ENCODE data around the gene CFAP61.

DNA sequence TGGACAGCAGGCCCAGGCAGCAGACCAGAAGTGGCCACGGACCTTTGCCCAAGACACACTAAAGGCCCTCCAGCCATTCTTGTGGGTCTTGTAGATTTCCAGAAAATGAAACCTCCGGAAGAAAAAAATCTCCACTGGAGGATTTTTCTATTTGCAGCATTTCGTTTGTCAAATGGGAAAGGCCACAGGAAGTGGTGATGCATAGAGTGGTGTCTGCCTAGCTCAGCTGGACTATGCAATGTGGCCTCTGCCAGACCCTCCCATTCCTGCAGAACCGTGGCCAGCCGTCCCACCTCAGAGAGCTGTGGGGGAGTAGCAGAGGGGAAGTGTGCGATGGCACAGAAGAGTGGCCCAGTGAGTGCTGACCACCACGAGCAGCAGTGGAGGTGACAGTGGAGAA, 291.6 kb downstream of the CFAP61 start:
- no peak for TF ChIP-seq NRF1 (conservative IDR thresholded peaks at IDR 0.05 in 1 of 2, IDR thresholded peaks at IDR 0.05 in 1 of 2)
- TF ChIP-seq ZNF165 (CRISPR knock-in tag; IDR thresholded peaks at IDR 0.05; ENCODE audit: borderline replicate concordance) = no peak
- no peak for TF ChIP-seq U2AF1 (optimal IDR thresholded peaks at IDR 0.05; ENCODE audit: low read depth, low read length)
- TF ChIP-seq RFX5 (IDR thresholded peaks at IDR 0.05; ENCODE audit: low read depth, low read length) = no peak
- TF ChIP-seq, protein P1, sequence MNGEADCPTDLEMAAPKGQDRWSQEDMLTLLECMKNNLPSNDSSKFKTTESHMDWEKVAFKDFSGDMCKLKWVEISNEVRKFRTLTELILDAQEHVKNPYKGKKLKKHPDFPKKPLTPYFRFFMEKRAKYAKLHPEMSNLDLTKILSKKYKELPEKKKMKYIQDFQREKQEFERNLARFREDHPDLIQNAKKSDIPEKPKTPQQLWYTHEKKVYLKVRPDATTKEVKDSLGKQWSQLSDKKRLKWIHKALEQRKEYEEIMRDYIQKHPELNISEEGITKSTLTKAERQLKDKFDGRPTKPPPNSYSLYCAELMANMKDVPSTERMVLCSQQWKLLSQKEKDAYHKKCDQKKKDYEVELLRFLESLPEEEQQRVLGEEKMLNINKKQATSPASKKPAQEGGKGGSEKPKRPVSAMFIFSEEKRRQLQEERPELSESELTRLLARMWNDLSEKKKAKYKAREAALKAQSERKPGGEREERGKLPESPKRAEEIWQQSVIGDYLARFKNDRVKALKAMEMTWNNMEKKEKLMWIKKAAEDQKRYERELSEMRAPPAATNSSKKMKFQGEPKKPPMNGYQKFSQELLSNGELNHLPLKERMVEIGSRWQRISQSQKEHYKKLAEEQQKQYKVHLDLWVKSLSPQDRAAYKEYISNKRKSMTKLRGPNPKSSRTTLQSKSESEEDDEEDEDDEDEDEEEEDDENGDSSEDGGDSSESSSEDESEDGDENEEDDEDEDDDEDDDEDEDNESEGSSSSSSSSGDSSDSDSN (IDR thresholded peaks at IDR 0.05; ENCODE audit: borderline replicate concordance in 1 of 2, low read depth in 2 of 2, low read length in 2 of 2) = no peak
